Stimulated activated CD4-positive, alpha-beta T cell treated with anti-CD3 and anti-CD28 coated beads, Interleukin-4, amount 100 ng/mL, for 4 hours (primary cell): Measurements from ENCODE around the gene NSUN7.
A peak's percentile ranks its signal among the peaks of the same experiment; 100 is the strongest.
"Not testable (repeated sequence)": the region's sequence is repeated elsewhere in the genome, so short reads cannot be mapped to it uniquely, and the experiment has no call there.

Source experiments
- DNase-seq, 2 experiments: peaks; one replicate each; pipeline ENCODE4 v3.0.0-alpha.2; 2020

The NSUN7 gene

GRCh38 chr4:40736910-40737309 lies 12.8 kb upstream of the NSUN7 start:
- DNase-seq: no peak

DNA sequence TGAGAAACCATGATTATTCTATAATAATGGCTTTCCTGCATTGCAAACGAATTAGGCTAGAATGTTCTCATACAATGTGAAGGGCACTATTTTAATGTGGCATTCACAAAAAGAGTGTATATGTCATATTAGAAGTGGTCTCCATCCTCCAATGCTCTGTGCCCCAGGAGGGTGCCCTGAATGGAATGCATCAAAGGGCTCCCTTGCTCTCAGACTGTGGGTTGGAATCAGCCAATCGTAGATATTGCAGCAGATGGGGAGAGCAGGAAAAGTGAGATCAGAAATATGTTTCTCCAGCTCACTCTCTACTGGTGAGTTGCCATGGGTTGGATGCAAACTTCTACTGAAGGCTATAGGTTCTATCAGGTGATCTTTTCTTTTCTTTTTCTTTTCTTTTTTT lies 11.9 kb upstream of the NSUN7 start:
- DNase-seq: no peak

- no peak for DNase-seq
Observed at GRCh38 chr4:40739347-40739746, 10.4 kb upstream of the NSUN7 start.

GRCh38 chr4:40744218-40744617 lies 5.5 kb upstream of the NSUN7 start:
- no peak for DNase-seq

DNA sequence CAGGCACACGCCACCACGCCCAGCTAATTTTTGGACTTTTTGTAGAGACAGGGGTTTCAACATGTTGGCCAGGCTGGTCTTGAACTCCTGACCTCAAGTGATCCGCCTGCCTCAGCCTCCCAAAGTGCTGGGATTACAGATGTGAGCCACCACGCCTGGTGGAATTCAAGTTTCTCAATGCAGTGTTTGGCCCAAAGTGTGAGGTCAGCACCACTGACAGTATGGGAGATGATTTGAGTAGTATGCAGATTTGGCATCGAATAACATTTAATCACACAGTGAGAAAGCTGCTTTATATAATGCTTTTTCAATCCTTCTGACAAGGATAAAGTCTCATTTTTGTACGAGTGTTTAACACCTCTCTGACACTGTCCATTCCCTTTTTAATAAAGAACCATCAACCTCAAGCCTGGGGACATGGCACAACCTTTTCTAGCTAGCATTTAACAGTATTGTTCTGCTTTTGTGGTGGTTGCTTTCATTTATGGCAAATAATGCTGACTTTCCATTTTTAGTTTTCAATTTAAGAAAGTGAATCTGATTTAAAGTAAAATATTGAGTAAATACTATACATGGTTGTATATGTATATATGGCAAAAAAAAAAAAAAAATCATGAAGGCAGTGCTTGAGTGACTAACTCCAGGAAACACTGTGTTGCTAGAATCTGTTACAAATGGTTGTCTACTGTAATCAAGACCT lies 4.3 kb upstream of the NSUN7 start:
- no peak for DNase-seq

DNA sequence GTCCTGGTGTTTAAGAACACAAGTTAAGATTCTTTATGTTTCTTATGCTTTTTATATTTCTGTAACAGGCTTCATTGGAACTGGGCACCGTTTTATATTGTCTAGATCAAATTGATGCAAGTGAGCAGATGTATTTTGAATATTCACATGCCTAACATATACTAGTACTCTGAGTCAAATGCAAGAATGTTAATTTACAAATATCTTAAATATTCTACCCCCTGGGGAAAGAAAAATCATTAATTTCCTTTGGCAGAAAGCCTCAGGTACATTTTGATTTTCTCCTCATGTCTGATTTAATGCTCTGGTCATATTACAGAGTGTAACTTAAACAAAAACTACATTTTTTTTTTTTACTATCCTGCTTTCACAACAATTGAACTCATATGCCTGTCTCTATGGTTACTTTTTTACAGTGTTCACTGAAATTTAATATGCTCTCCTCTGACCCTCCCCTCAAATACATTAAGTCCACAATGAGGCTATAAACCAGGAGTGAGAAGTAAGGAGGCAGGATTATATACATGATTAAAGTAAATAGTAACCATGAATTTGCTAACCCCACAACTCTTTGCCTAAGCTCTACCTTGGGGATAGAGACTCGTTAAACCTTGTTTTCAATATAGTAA lies 2.4 kb upstream of the NSUN7 start:
- no peak for DNase-seq

- DNase-seq: no peak
Observed at GRCh38 chr4:40750461-40751258, 905 bp downstream of the NSUN7 start.

- no peak for DNase-seq
Observed at GRCh38 chr4:40755616-40756015, 5.9 kb downstream of the NSUN7 start.

GRCh38 chr4:40763228-40763716 lies 13.5 kb downstream of the NSUN7 start:
- peak in 1 of 2 experiments; percentile 4 for DNase-seq

DNA sequence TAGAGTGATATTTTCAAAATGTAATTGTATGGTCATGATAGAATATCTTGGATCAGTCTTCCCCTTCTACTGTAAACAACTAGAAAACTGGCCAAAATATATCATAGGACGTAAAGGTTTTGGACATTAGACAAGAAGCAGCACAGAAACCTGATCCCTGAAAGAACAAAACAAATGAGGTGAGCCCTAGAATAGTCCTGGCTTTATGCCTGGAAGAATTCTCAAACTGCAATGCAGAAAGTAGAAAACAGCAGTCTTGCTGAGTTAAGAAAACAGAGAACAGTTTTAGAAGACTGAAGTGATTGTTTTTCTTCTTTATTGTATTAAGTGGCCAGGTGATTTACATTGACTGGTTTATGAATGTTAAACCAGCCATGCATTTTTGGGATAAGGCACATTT lies 19.5 kb downstream of the NSUN7 start:
- DNase-seq: no peak

GRCh38 chr4:40778090-40778489 lies 28.3 kb downstream of the NSUN7 start:
- no peak for DNase-seq

DNA sequence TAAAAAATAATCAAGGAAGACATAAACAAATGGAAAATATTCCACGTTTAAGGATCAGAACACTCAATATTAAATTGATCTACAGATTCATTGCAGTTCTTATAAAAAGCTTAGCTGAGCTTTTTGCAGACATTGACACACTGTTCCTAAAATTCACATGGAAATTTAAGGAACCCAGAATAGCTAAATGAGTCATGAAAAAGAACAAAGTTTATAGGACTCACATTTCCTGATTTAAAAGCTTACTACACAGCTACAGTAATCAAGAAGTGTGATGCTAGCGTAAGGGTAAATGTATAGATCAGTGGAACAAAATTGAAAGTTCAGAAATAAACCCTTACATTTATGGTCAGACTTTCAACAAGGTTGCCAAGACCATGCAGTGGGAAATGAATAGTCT lies 33.1 kb downstream of the NSUN7 start:
- DNase-seq: no peak

DNA sequence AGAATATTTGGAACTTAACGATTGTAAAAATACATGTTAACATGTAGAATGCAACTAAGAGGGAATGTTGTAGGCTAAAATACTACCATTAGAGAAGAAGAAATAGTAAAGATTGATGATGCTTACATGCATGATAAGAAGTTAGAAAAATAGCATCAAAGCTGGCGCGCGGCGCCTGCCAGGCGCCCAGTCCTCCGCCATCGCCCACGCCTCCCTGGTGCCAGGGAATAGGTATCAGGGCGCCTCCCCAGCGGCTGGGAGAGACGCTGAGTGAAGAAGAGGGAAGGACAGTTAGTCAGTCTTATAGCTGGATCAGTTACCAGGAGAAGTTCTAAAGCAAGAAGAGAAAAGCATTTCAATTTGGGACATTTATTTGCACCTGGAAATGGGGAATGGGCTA lies 36.0 kb downstream of the NSUN7 start:
- DNase-seq: no peak

DNA sequence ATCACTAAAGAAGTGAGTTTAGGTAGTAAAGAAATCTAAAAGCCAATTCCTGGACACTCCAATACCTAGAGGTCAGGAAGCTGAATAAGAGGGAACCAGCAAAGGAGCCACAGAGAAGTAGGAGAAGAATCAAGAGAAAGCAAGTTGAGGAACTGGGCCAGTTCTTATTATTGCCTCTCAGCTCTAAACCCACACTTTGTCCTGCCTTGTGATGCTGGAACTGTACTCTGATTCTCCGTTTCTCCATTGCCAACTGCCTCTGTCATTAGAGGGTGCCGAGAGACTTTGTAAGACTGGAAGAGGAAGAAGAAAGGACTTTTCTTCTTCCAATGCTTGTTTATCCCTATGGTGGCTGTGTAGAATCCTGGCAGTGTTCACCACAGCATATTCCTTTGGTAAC lies 38.6 kb downstream of the NSUN7 start:
- no peak for DNase-seq

DNA sequence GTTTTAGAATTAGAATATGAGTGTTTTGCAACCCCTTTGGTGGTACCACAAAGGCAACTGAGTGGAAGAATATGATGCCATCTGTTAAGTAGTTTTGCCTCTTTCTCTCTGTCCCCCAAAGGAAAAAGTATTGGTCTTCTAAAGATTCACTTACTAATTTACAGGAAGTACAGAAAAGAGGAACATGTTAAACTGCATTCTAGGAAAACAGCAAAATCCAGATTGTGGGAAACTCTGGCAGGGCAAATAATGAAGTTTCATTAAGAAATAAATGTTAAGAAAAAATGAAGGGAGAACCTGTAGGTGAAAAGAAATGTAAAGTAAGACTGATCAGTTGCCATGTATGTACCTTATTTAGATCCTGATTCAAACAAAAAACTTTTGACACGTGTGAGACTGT lies 39.3 kb downstream of the NSUN7 start:
- no peak for DNase-seq

GRCh38 chr4:40789771-40790170 lies 40.0 kb downstream of the NSUN7 start:
- DNase-seq: no peak

DNA sequence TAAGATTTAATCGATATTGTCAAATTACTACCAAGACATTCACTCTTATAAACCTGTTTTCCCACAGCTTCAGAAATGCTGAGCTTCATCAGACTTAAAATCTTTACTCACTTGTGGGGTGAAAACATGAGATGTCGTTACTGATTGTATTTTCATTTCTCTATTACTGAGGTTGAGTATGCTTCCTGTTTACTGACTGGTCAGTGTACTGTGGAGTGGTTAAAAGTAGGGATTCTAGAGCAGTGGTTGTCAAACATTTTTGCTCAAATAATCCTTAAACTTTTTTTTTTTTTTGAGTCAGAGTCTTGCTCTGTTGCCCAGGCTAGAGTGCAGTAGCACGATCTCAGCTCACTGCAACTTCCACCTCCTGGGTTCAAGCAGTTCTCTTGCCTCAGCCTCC lies 50.3 kb downstream of the NSUN7 start:
- DNase-seq: no peak

GRCh38 chr4:40804598-40804997 lies 54.8 kb downstream of the NSUN7 start:
- no peak for DNase-seq

DNA sequence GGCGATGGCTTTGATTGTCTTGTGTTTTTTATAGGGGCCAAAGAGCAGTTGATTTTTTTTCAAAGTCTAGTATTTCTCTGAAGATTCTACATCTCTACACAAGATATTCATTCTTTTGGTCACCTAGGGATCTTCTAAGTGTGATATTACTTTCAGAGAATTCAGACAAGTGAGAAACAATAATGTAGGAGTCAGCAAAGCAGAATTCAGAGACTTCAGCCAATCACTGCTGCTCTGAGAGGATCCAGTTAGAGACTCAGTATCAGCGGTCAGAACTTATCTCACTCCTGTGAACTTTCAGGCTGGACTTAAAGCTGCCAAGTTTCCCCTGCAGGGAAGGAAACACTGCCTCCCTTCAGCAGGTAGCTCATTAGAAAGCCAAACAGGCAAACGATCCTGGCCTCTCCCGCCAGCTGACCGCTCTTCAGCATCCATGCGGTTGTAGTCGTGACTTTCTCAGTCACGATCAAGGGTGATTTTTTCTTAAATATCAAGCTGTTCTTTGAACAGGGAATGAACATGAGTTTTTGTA lies 59.2 kb downstream of the NSUN7 start:
- DNase-seq: no peak

- DNase-seq: no peak
Observed at GRCh38 chr4:40811956-40812355, 62.2 kb downstream of the NSUN7 start.

DNA sequence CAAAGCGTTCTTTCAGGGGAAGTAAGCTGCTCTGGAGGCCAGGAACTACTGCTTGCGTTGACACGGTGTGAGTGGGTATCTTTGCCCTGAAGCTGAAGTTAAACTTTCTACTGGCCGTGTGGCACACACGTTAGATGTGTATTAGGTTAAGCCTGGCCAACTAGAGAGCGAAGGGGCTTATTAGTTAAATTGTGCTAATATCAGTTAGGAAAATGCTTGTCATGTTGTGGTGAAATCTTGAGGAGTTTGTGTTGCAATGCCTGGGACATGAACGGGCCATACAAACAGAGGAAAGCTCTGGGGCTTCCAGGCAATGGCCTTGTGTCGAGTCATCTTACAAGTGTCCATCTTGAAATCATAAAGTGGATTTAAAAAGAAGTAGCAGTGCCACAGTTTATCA lies 62.6 kb downstream of the NSUN7 start:
- no peak for DNase-seq

GRCh38 chr4:40812856-40813255 lies 63.1 kb downstream of the NSUN7 start:
- no peak for DNase-seq

DNA sequence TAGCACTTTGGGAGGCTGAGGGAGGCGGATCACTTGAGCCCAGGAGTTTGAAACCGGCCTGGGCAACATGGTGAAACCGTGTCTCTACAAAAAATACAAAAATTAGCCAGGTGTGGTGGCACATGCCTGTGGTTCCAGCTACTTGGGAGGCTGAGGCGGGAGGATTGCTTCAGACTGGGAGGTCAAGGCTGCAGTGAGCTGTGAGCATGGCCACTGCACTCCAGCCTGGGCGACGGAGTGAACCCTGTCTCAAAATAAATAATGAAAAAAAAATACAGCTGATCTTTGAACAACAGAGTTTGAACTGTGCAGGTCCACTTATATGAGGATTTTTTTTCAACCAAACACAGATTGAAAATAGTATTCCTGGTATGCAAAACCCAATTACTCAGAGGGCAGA lies 67.4 kb downstream of the NSUN7 start:
- not testable (repeated sequence) for DNase-seq

DNA sequence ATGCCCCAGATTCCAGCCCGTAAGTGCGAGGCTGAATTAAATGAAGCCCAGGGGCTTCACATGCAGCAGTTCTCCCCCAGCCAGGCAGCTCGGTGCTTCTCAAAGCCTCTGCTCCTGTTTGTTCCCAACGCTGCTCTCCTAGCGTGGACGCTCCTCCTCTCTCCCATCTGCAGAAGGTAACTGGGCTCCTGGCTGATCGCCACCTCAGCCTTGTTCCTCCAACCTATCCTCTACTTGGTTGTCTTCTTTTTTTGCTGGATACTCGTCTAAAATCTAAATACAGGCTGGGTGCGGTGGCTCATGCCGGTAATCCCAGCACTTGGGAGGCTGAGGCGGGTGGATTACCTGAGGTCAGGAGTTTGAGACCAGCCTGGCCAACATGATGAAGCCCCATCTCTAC lies 70.3 kb downstream of the NSUN7 start:
- no peak for DNase-seq
